Measurements from ENCODE around the gene HNF1B. TPM values are rescaled to one million over a fixed set of nuclear protein-coding genes. Genes with fewer than 3 reads are reported as not detected.
"Not testable (repeated sequence)": the region's sequence is repeated elsewhere in the genome, so short reads cannot be mapped to it uniquely, and the experiment has no call there.

HNF1B gene
- not detected for total RNA-seq

- ATAC-seq = no peak
Measured at GRCh38 chr17:37744961-37745800, at the start of gene HNF1B. TSS of gene HNF1B (minus strand) at chr17:37745059. CDS start at chr17:37744884, 175 bp downstream.

GRCh38 chr17:37792787-37793186, 47.9 kb upstream of the HNF1B start:
- ATAC-seq = no peak

- peak; percentile 58 for ATAC-seq
Measured at GRCh38 chr17:37791447-37792399, 46.9 kb upstream of the HNF1B start.

DNA sequence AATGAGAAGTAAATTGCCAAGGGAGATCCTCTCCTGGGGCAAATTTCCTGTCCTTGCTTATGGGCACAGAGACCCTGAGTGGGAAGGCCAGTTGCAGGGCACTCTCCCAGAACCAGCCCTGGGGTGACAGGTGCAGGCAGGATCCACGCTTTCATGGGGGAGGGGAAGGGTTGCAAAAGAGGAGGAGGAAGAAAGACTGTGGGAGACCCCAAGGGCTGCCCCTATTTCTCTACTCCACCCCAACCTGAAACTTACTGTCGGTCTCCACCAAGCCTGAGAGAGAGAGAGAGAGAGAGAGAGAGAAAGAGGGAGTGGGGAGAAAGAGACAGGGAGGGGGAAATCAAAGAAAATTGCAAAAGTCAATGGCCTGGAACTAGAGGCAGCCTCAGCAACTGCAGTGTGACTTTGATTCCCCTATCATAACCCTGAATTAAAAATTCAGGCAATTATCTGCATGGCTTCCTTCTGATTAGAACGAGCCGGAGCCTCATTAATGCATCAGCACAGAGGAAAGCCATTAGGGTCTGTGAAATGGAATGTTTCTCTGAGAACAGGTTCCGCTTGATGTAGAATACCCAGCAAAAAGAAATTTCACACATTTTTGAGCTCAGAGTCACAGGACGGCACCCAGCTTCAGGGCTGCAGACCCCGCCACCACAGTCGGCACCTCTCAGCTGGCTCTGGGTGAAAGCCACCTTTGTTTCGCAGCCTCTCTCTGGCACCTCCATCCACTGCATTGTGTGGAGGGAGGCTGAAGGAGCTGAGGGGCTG, 45.1 kb upstream of the HNF1B start:
- ATAC-seq = no peak

- no peak for ATAC-seq
Measured at GRCh38 chr17:37789021-37789565, 44.2 kb upstream of the HNF1B start.

DNA sequence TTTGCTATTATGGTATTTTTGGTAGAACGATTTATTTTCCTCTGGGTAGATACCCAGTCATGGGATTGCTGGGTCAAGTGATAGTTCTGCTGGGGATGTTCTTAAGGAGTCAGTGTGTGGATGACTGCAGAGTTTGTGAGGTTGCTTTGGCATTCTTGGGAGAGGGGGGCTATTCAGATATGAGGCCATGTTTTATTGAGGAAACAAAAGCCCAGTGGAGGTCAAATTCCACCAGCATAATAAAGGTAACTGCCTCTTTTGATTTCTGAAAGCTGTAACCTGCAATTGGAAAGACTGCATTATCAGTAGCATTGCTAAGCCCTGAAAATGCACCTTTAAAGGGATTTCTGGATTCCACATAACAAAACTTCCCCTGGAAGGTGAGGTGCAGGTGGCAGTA, 43.7 kb upstream of the HNF1B start:
- ATAC-seq = no peak

DNA sequence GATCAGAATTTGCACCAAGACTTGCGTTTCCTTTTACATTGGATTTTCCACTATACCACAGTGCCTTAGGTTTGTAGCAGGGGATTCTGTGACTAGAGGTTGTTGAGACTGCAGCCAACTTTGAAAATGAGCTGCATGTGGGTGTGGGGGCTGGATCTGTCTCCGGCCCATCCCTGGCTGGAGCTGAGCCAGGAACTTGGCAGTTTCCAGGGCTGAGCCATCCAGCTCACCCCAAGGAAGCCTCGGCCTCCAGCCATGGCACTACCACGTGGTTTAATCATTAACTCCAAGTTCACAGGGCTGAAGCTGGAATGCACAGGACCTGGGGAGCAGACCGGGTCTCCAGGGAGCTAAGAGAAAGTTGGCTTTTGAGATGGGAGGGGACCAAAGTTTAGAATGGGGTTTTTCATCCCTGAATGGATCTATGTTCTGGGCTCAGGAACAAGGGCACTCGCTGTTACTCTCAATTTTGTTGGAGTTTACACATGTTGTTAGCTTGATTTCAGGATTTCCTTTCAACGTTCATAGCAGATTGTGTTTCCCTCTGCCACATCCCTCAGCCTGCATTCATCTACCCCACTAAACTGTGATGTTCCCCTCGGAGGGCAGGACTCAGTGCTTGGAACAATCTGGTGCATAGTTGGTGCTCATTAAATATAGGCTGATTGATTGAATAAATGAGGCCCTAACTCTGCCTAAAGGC, 42.3 kb upstream of the HNF1B start:
- ATAC-seq = no peak

- no peak for ATAC-seq
Measured at GRCh38 chr17:37786481-37786880, 41.6 kb upstream of the HNF1B start.

DNA sequence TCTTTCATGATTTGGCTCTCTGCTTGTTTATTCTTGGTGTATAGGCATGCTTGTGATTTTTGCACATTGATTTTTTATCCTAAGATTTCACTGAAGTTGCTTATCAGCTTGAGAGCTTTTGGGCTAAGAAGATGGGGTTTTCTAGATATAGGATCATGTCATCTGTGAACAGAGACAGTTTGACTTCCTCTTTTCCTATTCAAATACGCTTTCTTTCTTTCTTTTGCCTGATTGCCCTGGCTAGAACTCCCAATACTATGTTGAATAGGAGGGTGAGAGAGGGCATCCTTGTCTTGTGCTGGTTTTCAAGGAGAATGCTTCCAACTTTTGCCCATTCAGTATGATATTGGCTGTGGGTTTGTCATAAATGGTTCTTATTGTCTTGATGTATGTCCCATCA, 37.6 kb upstream of the HNF1B start:
- ATAC-seq = not testable (repeated sequence)

GRCh38 chr17:37781451-37781850, 36.6 kb upstream of the HNF1B start:
- no peak for ATAC-seq

GRCh38 chr17:37779554-37779953, 34.7 kb upstream of the HNF1B start:
- ATAC-seq = peak; percentile 28

DNA sequence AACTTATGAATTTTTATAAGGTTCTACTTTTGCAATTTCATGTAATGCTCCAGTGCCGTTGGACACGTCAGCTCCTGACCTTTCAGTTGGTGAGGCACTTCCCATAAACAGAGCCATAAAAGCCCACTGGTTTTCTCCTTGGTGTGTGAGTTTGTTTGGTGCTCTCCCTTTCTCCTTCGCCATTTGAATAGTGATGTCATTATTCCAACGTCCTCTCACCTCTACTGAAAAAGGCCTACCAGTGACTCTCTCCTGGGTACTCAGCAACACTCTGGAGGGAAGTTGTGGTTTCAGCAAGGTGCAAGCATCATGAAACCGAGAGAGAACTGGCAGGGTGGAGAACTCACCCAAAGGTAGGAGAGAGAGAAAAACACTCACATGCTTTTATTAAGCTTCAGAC, 29.6 kb upstream of the HNF1B start:
- no peak for ATAC-seq

DNA sequence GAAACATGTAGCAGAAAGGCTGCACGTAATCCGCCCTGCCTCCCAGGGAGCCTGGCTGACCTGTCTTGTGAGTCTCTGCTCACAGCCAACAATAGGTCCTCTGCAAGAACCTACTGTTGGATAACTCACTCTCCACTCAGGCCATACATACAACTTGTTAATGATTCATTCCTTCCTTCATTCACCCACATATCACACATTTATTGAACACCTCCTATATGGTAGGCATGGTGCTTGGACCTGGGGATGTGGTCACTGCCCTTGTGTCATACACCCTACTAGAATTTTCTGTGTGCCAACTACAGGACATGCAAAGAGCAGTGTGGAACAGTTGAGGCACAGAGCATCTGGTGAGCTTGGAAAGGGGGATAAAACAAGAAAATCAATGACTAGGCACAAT, 28.1 kb upstream of the HNF1B start:
- ATAC-seq = no peak

DNA sequence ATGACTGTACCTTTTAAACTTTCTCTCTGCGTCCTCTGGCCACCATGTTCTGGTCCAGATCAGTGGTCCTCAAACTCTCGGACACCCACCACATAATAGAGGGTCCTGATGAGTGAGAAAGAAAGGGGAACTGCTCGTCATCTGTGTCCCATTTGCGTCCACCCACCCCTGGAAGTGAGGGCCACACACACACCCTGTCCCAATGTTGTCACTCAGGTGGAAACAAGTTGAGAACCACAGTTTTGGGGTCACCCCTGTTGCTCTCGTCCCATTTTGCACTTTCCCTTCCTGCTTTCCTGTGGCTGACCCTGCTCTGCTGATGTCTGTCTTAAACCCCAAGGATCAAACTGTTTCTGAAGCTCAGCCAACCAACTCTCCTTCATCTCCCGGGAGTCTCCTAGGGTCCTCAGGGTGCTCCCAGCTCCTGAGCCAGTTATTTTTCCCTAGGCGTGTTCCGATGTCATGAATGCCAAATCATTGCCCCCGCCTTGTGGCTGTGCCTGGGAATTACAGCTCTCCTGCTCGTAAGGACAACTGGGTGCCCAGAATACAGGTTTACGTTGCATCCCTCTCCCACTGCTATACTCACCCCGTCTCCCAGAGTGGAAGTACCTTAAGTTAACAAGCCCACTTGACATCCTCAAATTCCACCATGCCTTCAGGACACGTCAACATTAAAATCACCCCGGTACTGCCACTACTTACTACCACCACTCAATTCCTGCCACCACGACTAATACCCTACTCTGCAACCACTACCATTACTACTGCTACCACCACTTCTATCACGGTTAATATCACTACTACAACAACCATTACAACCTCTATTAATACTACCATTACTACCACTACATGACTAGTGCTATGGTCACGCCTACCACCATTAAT, 26.0 kb upstream of the HNF1B start:
- ATAC-seq = peak; percentile 62

GRCh38 chr17:37769050-37769449, 24.2 kb upstream of the HNF1B start:
- ATAC-seq = no peak

DNA sequence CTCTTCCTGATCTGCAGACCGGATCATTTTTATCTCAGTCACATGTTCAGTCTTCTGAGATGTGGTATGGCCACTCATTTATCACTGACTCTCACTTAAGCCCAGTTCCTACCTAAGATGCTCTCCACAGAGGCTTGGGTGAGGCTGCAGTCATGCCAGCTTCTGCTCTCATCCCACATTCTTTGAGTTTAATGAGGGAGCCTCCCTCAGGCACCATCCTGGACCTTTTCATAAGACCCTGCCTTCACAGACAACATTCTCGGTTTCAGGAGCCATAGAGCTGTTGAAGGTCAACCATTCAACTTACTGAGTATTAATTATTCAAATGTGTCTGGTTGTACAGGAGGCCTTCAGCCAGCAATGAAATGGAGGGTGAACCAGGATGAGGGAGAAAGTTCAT, 23.6 kb upstream of the HNF1B start:
- no peak for ATAC-seq

- peak; percentile 90 for ATAC-seq
Measured at GRCh38 chr17:37766971-37767370, 22.1 kb upstream of the HNF1B start.

- ATAC-seq = no peak
Measured at GRCh38 chr17:37764383-37764782, 19.5 kb upstream of the HNF1B start.

DNA sequence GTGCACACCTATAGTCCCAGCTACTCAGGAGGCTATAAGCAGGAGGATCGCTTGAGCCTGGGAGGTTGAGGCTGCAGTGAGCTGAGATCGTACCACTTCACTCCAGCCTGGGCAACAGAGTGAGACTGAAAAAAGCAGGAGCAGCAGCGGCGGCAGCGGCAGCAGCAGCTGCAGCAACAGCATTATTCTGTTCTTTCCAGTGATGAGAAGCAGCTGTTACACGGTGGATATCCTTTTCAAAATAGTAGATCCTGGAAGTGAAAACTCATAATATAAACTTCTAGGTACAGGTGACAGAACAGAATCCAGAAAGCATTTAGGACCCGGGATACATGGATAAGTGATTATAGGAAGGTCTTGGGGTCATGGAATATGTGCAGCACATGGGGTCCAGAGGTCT, 17.8 kb upstream of the HNF1B start:
- ATAC-seq = no peak

GRCh38 chr17:37761961-37762360, 17.1 kb upstream of the HNF1B start:
- no peak for ATAC-seq

DNA sequence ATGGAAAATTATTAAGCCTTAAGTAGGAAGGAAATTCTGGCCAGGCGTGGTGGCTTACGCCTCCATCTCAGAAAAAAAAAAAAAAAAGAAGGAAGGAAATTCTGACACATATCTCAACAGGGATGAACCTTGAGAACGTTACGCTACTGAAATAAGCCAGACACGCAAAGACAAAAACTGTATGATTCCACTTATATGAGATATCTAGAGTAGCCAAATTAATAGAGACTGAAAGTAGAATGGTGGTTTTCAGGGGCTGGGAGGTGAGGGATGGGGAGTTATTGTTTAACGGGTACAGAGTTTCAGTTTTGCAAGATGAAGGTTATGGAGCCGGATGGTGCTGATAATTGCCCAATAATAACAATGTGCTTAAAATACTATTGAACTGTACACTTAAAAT, 16.2 kb upstream of the HNF1B start:
- ATAC-seq = no peak

Data from esophagus mucosa (tissue), 1 donor.